ENCODE data around the gene NME4. TPM values are rescaled to one million over a fixed set of nuclear protein-coding genes. Genes with fewer than 3 reads are reported as not detected.
"Not testable (repeated sequence)": the region's sequence is repeated elsewhere in the genome, so short reads cannot be mapped to it uniquely, and the experiment has no call there.

The NME4 gene
- total and polyA plus RNA-seq, 12 donors = 48.1 to 97.2 (median 75.4) TPM

DNA sequence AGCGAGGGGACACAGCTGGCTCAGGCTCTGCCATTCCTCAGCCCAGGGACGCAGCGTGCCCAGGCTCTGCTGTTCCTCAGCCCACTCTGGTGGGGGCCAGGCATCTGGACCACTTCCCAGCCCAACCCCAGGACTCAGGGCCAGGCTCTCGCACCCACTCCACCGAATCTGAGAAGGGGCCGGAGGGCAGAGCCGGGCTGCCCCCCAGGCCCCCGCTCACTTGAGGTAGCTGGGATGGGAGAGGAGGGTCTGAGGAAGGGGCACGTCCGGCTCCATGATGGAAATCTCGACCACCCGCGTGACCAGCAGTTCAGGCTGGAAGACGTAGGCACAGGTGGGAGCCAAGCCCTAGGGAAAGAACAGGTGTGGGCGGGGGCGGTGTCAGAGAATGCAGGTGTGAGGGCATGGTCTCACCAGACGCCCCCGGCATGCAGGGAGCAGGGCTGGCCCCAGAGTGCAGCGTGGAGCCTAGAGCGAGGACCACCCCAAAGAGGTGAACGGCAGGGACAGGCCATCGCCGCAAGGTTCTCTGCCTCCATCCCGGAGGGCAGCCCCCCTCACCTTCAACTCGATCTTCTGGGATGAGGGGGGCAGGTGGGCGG lies 20.1 kb upstream of the NME4 start:
- WGBS, 2 donors = 92 to 93% methylated on average over 26 of the region's 26 CpGs
- no peak overlapping the region for H3K4me3 ChIP-seq
- H3K27me3 ChIP-seq = no peaks in the 10 kb centered on the region
- no peak for ATAC-seq
- peak in 1 of 2 donors; percentile 10 for DNase-seq
- no peaks in the 10 kb centered on the region for H3K9me3 ChIP-seq
- H3K36me3 ChIP-seq = peaks cover 0 to 60% (median 38%) of the 10 kb centered on the region in 9 donors
- intact Hi-C loops (cut with DNase I) = no loop called here
- peaks cover 0 to 28% (median 15%) of the 10 kb centered on the region in 9 donors for H3K4me1 ChIP-seq
- TF ChIP-seq, protein P1, sequence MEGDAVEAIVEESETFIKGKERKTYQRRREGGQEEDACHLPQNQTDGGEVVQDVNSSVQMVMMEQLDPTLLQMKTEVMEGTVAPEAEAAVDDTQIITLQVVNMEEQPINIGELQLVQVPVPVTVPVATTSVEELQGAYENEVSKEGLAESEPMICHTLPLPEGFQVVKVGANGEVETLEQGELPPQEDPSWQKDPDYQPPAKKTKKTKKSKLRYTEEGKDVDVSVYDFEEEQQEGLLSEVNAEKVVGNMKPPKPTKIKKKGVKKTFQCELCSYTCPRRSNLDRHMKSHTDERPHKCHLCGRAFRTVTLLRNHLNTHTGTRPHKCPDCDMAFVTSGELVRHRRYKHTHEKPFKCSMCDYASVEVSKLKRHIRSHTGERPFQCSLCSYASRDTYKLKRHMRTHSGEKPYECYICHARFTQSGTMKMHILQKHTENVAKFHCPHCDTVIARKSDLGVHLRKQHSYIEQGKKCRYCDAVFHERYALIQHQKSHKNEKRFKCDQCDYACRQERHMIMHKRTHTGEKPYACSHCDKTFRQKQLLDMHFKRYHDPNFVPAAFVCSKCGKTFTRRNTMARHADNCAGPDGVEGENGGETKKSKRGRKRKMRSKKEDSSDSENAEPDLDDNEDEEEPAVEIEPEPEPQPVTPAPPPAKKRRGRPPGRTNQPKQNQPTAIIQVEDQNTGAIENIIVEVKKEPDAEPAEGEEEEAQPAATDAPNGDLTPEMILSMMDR (IDR thresholded peaks at IDR 0.05) = no peak
- no peak overlapping the region for H3K27ac ChIP-seq

DNA sequence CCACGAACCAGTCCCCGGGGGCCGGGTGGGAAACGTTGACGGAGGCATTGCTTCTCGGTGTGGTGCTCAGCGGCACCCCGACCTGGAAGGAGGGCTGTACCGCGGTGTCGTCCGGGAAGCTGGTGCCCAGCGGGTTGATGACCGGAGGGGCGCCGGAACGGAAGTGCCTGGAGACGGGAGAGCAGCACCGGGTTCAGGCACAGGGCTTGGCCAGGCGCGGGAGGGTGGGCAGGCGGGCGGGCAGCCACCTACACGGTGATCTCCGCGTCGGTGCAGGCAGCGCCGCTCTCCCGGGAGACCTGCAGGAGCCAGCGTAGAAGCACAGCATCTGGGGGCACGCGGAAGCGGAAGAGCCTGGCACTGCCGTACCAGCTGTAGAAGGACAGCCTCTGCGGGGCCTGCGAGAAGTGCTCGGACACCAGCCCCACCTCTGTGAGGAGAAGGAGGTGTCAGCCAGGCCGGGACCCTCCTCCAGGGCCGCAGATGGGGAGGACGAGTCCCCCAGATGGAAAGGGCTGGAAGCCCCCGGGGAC lies 19.5 kb upstream of the NME4 start:
- Histone ChIP-seq H3K27me3 (no peaks in the 10 kb centered on the region), H3K4me3 (no peak overlapping the region), H3K27ac (no peak overlapping the region), H3K4me1 (peaks cover 0 to 28% (median 15%) of the 10 kb centered on the region in 9 donors), H3K9me3 (no peaks in the 10 kb centered on the region), H3K36me3 (peaks cover 0 to 54% (median 37%) of the 10 kb centered on the region in 9 donors)
- no peak for ATAC-seq
- WGBS, 2 donors = 88 to 91% methylated on average over 41 to 42 of the region's 42 CpGs
- TF ChIP-seq, protein P1 (IDR thresholded peaks at IDR 0.05) = no peak
- peak in 1 of 2 donors; percentile 18 for DNase-seq
- intact Hi-C loops (cut with DNase I) = no loop called here

DNA sequence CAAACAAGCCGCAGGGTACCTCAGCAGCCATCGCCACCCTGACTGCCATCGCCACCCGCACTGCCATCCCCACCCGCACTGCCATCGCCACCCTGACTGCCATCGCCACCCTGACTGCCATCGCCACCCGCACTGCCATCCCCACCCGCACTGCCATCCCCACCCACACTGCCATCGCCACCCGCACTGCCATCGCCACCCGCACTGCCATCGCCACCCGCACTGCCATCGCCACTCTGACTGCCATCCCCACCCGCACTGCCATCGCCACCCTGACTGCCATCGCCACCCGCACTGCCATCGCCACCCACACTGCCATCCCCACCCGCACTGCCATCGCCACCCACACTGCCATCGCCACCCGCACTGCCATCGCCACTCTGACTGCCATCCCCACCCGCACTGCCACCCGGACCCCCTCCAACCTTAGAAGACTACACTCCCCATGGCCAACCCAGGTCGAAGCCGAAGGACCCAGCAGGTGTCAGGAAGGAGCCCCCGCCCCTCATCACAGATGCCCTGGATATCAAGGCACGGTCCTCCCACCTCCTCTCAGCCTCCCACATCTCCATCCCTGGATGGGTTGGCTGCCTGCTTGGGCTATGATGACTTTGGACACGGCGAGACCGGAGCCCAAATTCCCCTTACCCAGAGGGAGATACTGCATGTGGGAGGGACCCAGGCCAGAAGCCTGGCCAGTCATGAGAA lies 18.7 kb upstream of the NME4 start:
- Histone ChIP-seq H3K36me3 (peaks cover 0 to 46% (median 29%) of the 10 kb centered on the region in 9 donors), H3K4me1 (peaks cover 0 to 36% (median 23%) of the 10 kb centered on the region in 9 donors)
- H3K27me3 ChIP-seq; intact Hi-C loops (cut with DNase I); H3K27ac ChIP-seq; H3K9me3 ChIP-seq; H3K4me3 ChIP-seq; DNase-seq; ATAC-seq: not testable (repeated sequence)
- 89 to 93% methylated on average over 36 of the region's 36 CpGs for WGBS, 2 donors

GRCh38 chr16:378821-379182 lies 18.2 kb upstream of the NME4 start:
- intact Hi-C loops (cut with DNase I) = no loop called here
- no peak for ATAC-seq
- TF ChIP-seq, protein P1 (IDR thresholded peaks at IDR 0.05) = no peak

More at GRCh38 chr16:378821-379182, 18.2 kb upstream of the NME4 start:
- H3K4me3 ChIP-seq = no peak overlapping the region
- peaks cover 0 to 41% (median 26%) of the 10 kb centered on the region in 9 donors for H3K36me3 ChIP-seq
- DNase-seq = peak in 1 of 2 donors; percentile 12
- no peak overlapping the region for H3K27ac ChIP-seq
- 75 to 77% methylated on average over 14 of the region's 14 CpGs for WGBS, 2 donors
- no peaks in the 10 kb centered on the region for H3K27me3 ChIP-seq
- no peaks in the 10 kb centered on the region for H3K9me3 ChIP-seq
- H3K4me1 ChIP-seq = peaks cover 0 to 41% (median 28%) of the 10 kb centered on the region in 9 donors
